Chondrocyte (in vitro differentiated cells): ENCODE results near the gene FILIP1L. TPM values are rescaled to one million over a fixed set of nuclear protein-coding genes. Genes with fewer than 3 reads are reported as not detected.

ENCODE experiments used
- DNase-seq: peaks from one replicate; pipeline ENCODE4 v3.0.0; 2021; ENCODE audit warnings: mixed read lengths, low spot score
- H3K27ac Mint-ChIP-seq: one replicate; pipeline ENCODE4 v1.8.0; 2021; ENCODE audit warnings: mild to moderate bottlenecking, moderate library complexity, mixed read lengths; ENCODE audit not compliant: unreplicated experiment
- H3K27me3 Mint-ChIP-seq: 2 replicates; pipeline ENCODE4 v1.8.0; 2021; ENCODE audit warnings: low read depth, mixed read lengths
- H3K36me3 Mint-ChIP-seq: 2 replicates; pipeline ENCODE4 v1.8.0; 2021; ENCODE audit warnings: low read depth, mixed read lengths
- H3K4me1 Mint-ChIP-seq: 2 replicates; pipeline ENCODE4 v1.8.0; 2021; ENCODE audit warnings: low read depth, mild to moderate bottlenecking, mixed read lengths
- H3K4me3 Mint-ChIP-seq: one replicate; pipeline ENCODE4 v1.8.0; 2021; ENCODE audit warnings: mild to moderate bottlenecking, moderate library complexity, mixed read lengths; ENCODE audit not compliant: unreplicated experiment
- H3K9me3 Mint-ChIP-seq: 2 replicates; pipeline ENCODE4 v1.8.0; 2021; ENCODE audit warnings: low read depth, mixed read lengths
- total RNA-seq: library from RNA; stranded (reverse); gene quantifications from 3 replicates; pipeline ENCODE4 v1.2.1, GENCODE V29; 2021
- TF ChIP-seq, protein P1 (sequence below): fragments of 200-600 bp; sonication (generic); IDR thresholded peaks from 2 replicates; pipeline ENCODE4 v1.5.0; 2021; ENCODE audit warnings: antibody characterized with exemption, mild to moderate bottlenecking, moderate library complexity

Gene FILIP1L
- total RNA-seq, 1 donor from 2014 or later = 122 TPM

DNA sequence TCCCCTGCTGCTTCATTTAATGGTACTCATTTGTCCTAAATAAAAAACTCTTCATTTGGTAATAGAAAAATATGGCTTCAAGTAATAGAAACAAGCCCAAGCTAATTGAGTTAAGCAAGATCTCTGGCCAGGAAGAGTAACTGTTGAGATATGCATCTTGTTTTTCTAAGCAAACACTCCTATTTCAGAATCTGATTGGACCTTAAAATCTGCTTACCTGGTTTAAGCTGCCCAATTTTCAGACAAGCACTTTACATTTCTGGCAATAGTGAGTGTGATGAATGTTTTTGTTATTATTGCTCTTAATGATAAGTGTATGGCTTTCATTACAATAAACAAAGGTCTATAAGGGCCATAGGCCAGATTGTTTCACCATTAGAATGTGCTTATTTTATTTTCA is 210.4 kb downstream of the FILIP1L start:
- Mint-ChIP-seq H3K36me3 (no peaks in the 10 kb centered on the region), H3K9me3 (no peaks in the 10 kb centered on the region), H3K4me1 (peaks cover 23% of the 10 kb centered on the region), H3K27me3 (no peaks in the 10 kb centered on the region), H3K27ac (no peak overlapping the region), H3K4me3 (no peak overlapping the region)
- DNase-seq = no peak
- TF ChIP-seq, protein P1, sequence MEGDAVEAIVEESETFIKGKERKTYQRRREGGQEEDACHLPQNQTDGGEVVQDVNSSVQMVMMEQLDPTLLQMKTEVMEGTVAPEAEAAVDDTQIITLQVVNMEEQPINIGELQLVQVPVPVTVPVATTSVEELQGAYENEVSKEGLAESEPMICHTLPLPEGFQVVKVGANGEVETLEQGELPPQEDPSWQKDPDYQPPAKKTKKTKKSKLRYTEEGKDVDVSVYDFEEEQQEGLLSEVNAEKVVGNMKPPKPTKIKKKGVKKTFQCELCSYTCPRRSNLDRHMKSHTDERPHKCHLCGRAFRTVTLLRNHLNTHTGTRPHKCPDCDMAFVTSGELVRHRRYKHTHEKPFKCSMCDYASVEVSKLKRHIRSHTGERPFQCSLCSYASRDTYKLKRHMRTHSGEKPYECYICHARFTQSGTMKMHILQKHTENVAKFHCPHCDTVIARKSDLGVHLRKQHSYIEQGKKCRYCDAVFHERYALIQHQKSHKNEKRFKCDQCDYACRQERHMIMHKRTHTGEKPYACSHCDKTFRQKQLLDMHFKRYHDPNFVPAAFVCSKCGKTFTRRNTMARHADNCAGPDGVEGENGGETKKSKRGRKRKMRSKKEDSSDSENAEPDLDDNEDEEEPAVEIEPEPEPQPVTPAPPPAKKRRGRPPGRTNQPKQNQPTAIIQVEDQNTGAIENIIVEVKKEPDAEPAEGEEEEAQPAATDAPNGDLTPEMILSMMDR = no peak

DNA sequence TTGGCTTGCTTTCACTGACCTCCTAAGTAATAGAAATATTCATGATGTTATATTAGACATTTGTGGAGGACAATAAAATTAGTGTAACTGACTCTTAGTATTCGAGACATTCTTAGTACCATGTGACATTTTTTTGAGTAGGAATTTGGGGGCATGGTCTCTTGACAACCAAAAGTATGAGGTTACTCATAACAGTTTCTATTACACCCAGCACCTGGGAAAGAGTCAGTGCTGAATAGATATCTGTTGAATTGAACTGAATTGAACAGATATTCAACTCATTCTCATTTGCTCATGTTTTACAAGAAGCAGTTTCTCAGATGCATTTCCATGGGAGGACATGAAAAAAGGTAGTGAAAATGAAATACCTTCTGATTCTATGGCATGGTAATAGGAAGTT is 212.2 kb downstream of the FILIP1L start:
- Mint-ChIP-seq H3K27me3 (no peaks in the 10 kb centered on the region), H3K9me3 (no peaks in the 10 kb centered on the region), H3K36me3 (no peaks in the 10 kb centered on the region), H3K4me3 (no peak overlapping the region), H3K27ac (no peak overlapping the region), H3K4me1 (peaks cover 16% of the 10 kb centered on the region)
- no peak for DNase-seq
- TF ChIP-seq, protein P1 = no peak

DNA sequence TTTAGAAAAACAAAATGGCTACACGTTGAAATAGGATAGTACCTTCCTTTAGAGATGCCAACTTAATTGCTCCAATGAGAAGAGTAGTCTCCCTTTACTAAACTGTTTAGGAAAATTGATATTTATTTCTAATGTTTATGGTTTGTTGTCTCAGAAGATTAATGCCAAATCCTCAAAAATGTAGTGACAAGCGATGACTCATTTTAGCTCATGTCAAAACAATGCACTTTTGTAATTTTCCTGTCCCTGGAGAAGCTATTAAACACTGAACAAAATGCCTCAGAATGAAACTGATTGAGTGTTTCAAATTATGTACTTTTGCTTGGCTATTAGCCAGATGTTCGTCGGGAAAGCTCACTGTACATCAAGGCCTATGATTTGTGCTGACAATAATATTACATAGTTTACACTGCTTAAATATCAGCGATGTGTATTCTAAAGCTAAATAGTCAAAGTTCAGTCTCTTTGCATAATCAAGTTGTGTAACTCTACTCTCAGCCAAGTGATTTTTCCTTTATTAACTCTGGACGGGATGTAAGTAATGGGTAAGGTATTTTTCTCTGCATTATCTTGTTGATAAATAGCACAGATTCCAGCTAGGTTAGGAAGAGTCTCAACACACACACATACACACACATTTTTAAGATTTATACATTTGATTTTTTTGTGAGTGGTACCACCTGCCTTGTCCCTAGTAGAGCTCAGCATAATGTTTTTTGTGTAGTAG is 212.9 kb downstream of the FILIP1L start:
- Mint-ChIP-seq H3K27me3 (no peaks in the 10 kb centered on the region), H3K27ac (peak overlapping the region; percentile 38), H3K4me3 (no peak overlapping the region), H3K36me3 (no peaks in the 10 kb centered on the region), H3K9me3 (no peaks in the 10 kb centered on the region), H3K4me1 (peaks cover 18% of the 10 kb centered on the region)
- TF ChIP-seq, protein P1 = no peak
- DNase-seq = no peak

DNA sequence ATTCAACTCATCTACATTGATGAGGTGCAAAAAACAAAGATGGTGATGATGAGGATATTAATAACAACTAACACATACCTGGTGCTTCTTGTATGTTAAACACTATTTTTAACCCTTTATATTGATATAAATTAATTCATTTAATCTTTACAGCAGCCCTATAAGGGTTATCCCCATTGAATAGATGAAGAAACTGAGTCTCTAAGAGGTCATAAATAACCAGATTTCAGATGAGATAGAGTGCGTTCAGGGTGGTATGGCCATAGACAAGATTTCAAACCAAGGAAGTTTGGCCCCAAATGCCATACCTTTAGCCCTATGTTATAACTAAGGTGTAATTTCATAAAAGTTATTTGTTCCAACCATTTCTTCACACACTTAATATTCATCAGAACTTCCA is 214.1 kb downstream of the FILIP1L start:
- no peak for DNase-seq
- no peak overlapping the region for H3K27ac Mint-ChIP-seq
- peaks cover 29% of the 10 kb centered on the region for H3K4me1 Mint-ChIP-seq
- no peaks in the 10 kb centered on the region for H3K9me3 Mint-ChIP-seq
- no peaks in the 10 kb centered on the region for H3K27me3 Mint-ChIP-seq
- H3K36me3 Mint-ChIP-seq = no peaks in the 10 kb centered on the region
- no peak overlapping the region for H3K4me3 Mint-ChIP-seq
- TF ChIP-seq, protein P1 = no peak

DNA sequence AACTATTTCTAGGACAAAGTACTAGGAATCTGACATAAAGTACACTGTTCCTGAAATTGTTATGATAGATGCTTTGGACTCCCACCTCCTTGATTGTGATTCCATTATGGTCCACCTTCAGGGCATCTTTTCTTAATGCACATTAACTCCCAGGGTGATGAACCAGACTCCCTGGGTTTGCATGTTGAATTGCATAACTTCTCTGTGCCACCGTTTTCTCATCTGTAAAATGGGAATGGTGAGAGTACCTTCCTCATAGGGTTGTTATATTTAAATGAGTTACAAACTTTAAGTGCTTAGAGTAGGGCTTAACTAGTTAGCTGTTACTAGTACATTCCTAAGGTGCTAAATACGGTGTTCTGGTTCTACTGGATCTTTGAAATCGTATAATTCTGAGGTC is 214.7 kb downstream of the FILIP1L start:
- TF ChIP-seq, protein P1 = no peak
- Mint-ChIP-seq H3K4me3 (no peak overlapping the region), H3K9me3 (no peaks in the 10 kb centered on the region), H3K27ac (no peak overlapping the region), H3K4me1 (peaks cover 33% of the 10 kb centered on the region), H3K27me3 (no peaks in the 10 kb centered on the region), H3K36me3 (no peaks in the 10 kb centered on the region)
- no peak for DNase-seq
